Inflammatory macrophage (primary cell): ENCODE results near the gene LIG1.
A peak's percentile ranks its signal among the peaks of the same experiment; 100 is the strongest.
"Not testable (repeated sequence)": the region's sequence is repeated elsewhere in the genome, so short reads cannot be mapped to it uniquely, and the experiment has no call there.

Experiments
- DNase-seq, 2 donors: peaks; one replicate each; pipeline ENCODE4 v3.0.0-alpha.2; 2020 to 2022

Gene LIG1

DNA sequence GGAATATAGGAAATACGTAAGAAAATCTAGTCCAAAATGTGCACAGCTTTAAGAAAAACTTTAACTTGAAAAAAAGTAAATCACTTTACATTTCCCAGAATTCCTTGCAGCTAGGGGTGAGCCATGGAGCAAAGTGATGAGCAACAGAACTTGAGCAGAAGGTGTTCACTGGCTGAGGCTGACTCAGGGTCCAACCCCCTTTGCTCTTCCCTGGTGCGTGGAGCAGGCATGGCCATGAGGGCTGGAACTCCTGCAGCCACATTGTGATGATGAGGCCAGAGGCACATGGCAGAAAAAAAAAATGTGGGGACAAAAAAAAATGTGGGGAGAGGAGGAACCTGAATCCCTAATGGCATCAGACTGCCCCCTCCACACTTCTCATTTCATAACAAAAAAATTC lies 49.6 kb downstream of the LIG1 start:
- DNase-seq = no peak

DNA sequence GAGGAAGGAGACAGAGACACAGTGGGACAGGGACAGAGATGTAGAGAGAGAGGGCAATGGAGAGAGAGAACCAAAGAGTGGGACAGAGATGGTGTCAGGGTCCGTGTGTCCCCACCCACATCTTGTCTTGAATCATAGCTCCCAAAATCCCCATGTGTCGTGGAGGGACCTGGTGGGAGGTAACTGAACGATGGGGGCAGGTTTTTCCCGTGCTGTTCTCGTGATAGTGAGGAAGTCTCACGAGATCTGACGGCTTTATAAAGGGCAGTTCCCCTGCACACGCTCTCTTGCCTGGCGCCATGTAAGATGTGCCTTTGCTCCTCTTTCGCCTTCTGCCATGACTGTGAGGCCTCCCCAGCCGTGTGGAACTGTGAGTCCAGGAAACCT lies 52.0 kb downstream of the LIG1 start:
- DNase-seq = peak in 1 of 2 donors; percentile 31

DNA sequence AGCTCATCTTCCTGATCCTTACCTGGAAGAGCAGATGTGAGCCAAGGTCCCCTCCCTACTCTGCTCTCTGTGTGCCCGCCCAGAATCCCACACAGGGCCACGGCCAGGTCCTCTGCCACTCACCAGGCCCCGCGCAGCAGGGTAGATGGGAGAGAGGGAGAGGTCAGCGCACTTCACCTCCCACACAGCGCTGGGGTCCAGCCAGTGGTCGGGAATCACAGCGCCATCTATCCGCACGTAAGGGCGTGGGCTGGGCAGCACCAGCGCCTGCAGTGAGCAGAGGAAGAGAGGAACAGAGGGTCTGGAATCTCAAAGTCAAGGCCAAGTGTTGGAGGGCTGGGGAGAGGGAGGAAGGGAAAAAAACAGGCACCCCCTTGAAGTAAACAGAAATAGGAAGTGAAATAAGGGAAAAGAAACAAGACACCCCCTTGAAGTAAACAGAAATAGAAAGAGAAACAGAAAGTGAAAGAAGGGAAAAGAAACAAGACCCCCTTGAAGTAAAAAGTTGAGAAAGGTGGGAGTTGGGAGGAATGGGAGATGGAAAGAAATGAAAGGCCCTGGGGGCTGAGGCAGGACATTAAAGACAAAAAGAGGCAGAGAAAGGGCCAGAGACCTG lies 52.5 kb downstream of the LIG1 start:
- DNase-seq = no peak

DNA sequence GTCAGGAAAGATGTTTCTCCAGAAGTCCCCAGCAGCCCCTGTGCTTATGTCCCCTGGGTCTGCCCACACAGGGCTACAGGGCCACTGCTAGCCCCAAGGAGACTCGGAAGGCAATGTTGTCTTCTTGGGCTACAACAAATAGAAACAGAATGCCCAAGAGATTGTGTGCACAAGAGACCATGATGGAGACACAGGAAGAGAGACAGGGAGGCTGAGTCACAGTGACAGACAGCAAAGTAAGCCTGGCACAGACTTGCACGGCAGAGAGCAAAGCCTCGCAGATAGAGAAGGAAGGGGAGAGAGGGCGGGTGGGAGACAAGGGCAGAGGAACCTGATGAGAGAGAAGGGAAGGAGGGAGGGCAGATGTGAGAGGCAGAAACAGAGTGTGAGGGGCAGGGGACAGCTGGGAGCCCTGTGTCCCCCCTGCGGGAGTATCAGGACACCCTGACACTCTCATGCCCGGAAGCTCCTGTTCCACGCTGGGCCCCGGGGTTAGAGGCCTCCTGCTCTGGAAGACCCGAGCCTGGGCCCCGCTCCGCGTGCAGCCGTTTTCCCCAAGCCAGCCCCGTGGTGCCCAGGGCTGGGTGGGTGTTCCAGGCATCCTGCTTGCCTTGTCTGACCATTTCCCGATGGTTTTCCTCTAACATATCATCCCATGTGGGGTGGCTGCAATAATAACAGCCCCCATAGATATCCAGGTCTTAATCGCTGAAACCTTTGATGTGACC lies 56.8 kb downstream of the LIG1 start:
- no peak for DNase-seq

DNA sequence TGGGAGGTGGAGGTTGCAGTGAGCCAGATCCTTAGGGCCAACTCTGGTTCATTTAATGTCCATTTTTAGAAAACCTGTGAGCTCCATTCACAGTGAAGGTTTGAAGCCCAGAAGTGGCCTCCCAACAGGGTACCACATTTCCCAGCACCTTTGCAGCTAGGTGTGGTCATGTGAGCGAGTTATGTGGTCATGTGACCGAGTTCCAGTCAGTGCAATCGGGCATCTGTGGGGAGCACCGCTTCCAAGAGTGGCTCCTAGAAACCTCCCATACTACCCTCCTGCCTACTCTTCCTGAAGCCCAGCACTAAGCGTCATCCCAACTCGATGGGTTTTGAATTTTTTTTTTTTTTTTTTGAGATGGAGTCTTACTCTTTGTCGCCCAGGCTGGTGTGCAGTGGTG lies 58.9 kb downstream of the LIG1 start:
- DNase-seq = no peak

DNA sequence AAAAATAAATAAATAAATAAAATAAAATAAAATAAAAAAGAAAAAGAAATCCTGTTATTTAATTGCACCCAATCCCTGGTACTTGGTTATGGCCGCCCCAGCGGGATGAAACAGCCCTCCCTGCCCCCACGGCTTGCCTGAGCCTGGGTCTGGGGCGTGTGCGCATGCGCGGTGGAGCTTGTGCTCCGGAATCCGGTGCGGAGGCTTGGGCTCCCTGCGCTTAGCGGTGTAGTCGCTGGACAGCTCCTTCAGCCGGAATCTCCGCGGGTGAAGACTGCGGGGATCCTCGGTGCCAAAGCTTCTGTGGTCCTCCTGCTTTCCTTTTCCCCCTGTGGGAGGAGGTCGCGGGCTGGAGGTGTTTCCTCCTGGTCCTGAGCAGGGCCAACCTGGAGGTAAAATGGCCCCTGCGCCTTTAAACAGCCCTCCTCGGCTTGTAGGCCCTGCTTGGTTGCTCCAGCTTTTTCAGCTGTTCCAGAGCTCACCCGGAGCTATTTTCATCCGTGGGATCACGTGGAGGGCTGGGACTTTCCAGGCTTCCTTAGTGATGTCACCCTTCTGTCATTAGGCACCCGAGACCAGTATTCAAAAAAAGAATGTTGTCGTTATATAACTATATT lies 59.7 kb downstream of the LIG1 start, which contains the start of gene PLA2G4C:
Gene PLA2G4C (minus strand): TSS at position 468 of the 617 bp plus-strand sequence. CDS start 4,288 bp downstream, outside the sequence.
- DNase-seq = peak; percentile 90 to 94

DNA sequence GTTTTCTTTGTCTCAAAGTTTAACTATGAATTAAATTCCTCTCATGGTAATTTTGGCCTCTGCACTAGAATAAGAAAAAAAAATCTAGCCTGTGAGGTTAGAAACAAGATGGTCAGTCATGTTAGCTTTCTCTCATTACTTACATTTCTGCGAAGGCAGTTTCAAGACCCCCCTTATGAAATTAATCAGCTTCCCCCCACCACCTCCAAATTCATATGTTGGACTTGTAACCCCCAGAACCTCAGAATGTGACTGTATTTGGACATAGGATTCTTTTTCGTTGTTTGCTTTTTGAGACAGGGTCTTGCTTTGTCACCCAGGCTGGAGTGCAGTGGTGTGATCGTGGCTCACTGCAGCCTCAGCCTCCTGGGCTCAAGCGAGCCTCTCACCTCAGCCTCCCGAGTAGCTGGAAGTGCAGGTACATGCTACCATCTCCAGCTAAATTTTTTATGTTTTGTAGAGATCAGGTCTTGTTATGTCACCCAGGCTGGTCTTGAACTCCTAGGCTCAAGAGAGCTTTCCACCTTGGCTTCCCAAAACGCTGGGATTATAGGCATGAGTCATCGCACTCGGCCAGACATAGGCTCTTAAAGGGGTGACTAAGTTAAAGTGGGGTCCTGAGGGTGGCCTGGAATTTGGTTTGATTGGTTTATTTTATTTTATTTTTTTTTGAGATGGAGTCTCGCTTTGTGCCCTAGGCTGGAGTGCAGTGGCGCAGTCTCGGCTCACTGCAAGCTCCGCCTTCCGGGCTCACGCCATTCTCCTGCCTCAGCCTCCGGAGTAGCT lies 61.0 kb downstream of the LIG1 start:
- no peak for DNase-seq

DNA sequence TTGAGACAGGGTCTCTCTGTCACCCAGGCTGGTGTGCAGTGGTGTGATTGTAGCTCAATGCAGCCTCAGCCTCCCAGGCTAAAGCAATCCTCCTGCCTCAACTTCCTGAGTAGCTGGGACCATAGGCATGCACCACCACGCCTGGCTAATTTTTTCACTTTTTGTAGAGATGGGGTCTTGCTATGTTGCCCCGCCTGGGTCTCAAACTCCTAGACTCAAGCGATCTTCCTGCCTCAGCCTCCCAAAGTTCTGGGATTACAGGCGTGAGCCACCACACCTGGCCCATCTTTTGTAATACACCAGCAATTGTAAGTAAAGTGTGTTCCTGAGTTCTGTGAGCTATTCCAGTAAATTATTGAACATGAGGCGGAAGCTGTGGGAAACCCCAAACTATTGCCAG lies 66.2 kb downstream of the LIG1 start:
- DNase-seq = no peak

DNA sequence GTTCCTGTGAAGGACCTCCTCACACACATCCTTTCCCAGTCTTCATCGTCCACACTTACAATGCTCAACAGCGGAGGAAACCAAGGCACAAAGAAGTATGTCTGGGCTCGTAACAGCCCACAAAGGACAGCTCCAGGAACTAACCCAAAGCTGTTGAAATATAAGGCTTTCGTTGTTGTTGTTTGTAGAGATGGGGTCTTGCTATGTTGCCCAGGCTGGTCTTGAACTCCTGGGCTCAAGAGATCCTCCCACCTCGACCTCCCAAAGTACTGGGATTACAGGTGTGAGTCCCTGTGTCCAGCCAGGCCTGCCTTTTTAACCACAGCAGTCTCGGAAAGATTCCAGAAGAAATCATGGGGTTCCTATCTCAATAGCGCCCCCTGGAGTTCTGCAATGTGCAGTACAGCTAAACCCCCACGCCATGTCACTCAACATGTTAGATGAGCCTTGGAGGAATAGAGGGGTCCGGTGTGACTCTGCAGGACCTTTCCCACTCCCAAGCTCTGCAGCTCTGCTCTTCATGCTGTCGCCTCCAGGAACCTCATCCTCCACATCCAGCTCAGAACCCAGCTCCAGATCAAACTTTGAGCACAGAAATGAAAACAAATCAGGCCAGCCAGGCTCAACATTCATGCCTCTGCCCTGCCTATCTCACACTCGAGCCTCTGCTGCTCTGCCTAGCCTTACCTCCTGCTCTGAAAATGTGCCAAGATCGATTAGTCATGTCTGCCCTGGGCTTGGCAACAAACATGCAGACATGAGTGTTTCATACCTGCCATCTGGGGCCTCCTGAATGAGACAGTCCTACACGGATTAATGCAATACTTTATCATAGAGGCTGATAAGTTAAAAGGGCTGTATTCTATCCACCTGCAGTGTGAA lies 67.0 kb downstream of the LIG1 start:
- DNase-seq = peak; percentile 39 to 46

DNA sequence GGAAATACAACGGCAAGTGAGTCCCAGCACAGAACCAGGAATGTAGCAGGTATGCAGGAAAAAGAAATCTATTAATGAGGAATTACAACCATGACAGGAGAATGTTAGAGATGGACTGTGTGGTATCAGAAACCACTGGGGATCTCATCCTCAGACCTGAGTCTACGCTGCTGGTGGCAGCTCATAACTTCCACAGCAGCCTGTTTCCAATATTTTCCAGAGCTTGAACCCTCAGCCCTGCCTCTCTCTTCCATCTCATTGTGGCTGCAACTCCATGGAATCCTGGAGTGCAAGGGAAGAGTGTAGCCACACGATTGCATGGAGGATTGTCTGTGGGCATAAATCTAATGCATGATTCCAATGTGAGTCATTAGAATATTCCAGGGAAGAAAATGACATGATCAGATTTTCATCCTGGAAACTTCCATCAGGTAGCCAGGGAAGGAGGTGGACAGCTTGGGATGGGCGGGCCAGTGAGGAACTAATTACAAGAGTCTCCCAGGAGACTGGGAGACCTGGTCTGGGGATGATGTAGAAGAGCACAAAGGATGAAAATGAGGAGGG lies 74.5 kb downstream of the LIG1 start:
- no peak for DNase-seq

DNA sequence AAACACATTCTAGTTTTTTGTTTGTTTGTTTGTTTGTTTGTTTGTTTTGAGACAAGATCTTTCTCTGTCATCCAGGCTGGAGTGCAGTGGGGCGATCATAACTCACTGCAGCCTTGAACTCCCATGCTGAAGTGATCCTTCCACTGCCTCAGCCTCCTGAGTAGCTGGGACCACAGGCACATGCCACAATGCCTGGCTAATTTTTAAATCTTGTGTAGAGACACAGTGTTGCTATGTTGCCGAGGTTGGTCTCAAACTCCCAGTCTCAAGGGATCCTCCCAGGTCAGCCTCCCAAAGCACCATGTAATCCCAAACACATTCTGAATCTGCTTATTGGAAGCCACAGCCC lies 75.3 kb downstream of the LIG1 start:
- DNase-seq = no peak

DNA sequence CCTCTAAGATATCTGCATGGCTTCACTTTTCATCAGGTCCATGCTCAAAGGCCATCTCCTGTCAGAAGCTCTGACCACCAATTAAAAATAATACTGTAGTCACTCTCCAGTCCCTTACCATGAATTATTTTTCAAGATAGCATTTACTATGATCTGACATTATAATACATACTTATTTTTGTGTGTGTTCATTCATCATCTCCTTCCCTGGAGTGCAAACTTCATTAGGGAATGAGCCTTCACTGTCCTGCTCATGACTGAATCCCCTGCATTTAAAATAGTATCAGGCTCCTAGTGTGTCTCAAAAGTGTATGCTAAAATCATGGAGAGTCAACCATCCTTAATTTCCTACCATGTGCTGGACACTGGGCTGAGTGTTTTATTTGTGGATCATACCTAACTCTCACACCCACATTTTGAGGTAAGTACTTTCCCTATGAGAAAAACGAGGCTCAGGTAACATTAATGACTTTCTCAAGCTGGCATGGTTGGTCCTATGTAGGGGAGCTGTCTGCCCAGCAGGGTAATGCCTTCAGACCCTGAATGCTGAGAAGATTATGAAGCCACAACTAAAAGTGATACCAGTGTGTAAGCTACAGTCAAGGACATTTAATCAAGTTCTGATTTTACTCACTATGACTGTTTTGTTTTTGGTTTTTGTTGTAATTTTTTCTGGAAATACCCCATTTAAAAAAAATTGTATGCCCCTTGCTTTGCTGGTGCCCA lies 75.9 kb downstream of the LIG1 start:
- DNase-seq = no peak

DNA sequence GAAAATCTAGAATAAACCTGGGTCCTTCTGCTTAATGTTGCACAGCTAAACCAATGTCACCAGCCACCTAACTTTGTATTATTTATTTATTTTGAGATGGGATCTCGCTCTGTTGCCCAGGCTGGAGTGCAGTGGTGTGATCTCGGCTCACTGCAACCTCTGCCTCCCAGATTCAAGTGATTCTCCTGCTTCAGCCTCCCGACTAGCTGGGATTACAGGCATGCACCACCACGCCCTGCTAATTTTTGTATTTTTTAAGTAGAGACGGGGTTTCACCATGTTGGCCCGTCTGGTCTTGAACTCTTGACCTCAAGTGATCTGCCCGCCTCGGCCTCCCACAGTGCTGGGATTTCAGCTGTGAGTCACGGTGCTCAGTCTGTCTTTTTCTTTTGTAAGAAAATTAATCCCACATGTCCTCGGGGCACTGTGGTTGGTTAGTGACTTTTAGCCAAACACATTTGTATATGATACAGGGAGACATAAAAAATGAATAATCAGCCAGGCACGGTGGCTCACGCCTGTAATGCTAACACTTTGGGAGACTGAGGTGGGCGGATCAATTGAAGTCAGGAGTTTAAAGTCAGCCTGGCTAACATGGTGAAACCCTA lies 78.9 kb downstream of the LIG1 start:
- not testable (repeated sequence) for DNase-seq

DNA sequence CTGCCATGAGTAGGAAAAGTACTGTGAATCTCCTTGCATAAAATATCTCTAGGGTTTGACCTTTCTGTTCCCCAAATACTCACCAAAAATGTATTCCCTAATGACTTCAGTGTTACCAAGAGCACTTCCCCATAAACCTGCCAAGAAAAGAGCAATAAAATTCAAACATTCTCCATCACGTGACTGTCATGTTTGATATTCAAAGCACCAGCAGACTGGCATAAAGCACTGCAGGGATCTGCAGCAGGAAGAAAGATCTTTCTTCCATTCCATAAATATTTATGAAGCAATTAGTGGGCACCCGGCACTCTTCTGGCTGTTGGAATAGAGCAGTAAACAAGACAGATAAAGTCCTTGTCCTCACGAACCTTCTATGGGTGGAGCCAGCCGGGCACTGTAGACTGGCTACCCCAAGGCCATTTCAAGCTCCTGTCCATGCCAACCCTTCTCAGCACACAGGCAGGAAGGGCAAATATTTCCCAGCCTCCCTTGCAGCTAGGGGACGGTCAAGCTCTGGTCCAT lies 79.8 kb downstream of the LIG1 start:
- no peak for DNase-seq

DNA sequence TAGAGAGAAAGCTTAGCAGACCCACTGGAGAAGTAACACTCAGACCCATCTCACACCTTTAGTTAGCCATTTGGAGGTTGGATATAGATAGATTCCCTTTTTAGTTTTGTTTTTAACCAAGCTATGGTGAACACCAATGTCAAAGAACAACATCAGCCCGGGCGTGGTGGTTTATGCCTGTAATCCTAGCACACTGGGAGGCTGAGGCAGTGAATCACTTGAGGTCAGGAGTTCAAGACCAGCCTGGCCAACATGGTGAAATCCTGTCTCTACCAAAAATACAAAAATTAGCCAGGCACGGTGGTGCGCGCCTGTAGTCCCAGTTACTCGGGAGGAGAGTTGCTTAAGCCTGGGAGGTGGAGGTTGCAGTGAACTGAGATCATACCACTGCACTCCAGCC lies 81.2 kb downstream of the LIG1 start:
- not testable (repeated sequence) for DNase-seq

DNA sequence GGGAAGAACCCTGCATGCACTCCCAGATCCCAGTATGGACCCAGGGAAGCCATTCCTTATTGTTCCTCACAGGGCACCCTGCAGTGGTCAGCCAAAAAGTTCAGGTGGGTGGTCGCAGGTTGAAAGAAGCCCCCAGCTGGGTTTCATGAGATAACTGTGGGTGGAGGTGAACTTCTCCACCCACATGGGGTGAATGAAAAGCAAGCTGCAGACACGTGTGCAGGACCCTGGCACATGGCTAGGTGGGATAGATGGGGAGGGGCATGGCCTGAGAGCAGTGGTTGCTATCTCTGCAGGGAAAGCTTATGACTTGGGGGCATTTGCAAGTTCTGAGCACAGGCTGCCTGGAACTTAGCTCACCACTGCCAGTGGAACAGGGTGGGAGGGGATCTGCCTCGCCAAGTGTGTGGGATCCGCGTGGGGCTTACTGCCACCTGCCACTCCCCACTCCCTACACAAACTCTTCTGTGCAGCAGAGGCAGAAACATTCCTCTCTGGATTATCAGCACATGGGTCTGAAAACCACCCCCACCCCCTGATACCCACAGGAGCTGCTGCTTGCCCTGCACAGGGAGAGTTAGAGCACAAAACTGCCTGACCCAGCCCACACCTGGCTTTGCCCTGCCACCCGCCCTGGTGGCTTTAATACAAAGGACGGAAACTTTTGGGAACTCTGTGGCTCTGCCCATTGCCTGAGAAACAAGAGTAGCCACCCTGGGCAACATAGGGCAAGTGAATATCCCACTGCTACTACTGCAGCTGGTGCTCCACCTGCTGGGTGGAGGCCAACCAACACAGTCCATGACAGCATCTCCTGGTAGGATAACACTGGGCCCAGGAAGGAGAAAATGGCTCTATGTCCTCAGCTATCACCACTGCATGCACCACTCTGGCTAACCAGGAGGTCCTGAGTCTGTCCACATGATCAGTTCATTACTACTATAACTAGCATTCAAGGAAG lies 84.0 kb downstream of the LIG1 start:
- DNase-seq = no peak

DNA sequence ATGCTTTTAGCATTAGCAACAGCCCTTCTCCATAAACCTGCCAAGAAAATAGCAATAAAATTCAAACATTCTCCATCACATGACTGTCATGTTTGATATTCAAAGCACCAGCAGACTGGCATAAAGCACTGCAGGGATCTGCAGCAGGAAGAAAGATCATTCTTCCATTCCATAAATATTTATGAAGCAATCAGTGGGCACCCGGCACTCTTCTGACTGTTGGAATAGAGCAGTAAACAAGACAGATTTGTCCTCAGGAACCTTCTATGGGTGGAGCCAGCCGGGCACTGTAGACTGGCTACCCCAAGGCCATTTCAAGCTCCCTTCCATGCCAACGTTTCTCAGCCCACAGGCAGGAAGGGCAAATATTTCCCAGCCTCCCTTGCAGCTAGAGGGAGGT lies 85.1 kb downstream of the LIG1 start:
- DNase-seq = no peak

DNA sequence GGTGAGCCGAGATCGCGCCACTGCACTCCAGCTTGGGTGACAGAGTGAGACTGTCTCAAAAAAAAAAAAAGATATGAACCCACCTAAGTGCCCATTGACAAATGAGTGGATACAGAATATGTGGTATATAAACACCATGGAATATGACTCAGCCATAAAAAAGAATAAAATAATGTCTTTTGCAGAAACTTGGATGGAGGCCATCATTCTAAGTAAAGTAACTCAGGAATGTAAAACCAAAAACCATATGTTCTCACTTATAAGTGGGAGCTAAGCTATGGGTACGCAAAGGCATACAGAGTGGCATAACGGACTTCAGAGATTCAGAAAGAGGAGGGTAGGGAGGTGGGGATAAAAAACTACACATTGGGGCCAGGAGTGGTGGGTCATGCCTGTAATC lies 89.0 kb downstream of the LIG1 start:
- no peak for DNase-seq

DNA sequence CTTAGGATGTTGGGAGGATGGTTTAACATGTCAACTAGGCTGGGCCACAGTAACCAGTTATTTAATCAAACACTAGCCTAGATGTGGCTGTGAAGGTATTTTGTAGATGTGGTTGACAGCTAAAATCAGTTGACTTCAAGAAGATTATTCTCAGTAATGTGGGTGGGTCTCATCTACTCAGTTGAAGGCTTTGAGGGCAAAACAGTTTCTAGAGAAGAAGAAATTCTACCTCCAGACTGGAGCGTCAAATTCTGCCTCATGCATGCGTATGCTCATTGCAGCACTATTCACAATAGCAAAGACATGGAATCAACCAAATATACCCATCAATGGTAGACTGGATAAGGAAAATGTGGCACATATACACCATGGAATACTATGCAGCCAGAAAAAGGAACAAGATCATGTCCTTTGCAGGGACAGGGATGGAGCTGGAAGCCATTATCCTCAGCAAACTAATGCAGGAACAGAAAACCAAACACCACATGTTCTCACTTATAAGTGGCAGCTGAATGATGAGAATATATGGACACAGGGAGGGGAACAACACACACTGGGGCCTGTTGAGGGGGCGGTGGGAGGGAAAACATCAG lies 99.9 kb downstream of the LIG1 start:
- not testable (repeated sequence) for DNase-seq
